Activated CD8-positive, alpha-beta memory T cell treated with anti-CD3 and anti-CD28 coated beads, Interleukin-2, amount 50 U/mL, for 48 hours (primary cell): ENCODE measurements around the gene ALDH3B1.

ENCODE experiments used
- DNase-seq: peaks from one replicate; pipeline ENCODE4 v3.0.0-alpha.2; 2020

Gene ALDH3B1

DNA sequence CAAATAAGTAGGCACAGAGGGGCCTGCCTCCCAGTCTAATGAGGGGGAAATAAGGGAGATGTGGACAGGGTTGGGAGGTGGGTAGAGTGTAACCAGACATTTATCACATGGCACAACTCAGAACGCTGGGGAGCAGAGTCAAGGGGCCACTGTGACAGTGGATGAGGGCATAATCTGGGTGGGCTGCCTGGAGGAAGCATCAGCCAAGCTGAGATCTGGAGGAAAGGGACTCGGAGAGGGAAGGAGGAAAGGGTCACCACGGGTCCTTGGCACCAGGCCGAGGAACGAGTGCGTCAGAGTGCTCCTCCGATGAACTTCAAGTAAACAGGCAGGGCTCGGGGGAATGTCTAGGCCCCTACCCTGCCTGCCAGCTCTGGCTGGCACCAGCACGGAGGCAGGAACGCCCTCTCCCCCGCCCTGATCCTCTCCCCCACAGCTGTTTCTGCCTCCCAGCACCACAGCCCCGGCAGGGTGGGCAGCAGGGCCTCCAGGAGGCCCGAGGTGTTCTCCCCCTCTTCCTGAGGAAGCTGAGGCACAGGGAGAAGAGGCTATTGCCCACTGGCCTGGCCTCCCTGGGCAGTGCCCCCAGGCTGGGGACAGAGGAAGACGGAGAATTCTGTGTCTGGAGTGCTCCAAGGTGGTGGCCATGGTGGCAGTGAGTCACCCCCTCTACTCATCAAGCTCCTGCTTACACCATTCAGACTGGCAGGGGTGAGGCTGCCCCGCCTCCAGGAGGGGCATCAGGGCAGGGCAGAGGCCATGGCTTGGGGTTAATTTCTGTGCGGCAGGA, 4.2 kb downstream of the ALDH3B1 start:
- DNase-seq, result no peak

DNA sequence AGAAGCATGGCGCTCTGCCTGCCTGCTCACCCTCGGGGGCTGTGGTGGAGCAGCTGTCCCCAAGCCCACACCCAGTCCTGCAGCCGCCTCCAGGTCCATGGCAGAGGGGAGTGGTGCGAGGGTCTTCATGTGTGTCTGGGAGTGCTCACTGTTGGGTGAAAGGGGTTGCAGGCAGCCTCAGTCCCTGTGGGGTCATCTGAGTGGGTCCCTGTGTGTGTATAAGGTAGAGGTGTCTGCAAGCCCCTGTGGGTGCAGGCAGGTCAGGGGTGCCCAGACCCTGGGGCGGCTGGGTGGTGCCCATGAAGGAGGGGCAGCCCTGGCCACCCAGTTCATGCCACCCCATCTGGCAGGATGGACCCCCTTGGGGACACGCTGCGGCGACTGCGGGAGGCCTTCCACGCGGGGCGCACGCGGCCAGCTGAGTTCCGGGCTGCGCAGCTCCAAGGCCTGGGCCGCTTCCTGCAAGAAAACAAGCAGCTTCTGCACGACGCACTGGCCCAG, 4.9 kb downstream of the ALDH3B1 start:
- no peak for DNase-seq

DNA sequence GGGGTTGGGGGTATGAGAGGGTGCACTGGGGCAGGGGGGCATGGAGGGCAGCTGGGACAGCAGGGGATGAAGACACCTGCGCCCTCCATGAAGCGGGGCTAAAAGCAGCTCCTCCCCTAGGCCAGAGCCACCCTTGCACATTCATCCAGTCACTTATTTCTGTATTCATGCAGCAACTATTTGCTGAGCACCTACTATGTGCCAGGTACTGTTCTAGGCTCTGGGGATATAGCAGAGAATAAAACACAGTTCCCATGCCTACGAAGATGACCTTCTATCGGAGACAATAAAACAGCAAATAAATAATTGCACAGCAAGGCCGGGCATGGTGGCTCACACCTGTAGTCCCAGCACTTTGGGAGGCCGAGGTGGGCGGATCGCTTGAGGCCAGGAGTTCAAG, 5.3 kb downstream of the ALDH3B1 start:
- DNase-seq, result no peak

DNA sequence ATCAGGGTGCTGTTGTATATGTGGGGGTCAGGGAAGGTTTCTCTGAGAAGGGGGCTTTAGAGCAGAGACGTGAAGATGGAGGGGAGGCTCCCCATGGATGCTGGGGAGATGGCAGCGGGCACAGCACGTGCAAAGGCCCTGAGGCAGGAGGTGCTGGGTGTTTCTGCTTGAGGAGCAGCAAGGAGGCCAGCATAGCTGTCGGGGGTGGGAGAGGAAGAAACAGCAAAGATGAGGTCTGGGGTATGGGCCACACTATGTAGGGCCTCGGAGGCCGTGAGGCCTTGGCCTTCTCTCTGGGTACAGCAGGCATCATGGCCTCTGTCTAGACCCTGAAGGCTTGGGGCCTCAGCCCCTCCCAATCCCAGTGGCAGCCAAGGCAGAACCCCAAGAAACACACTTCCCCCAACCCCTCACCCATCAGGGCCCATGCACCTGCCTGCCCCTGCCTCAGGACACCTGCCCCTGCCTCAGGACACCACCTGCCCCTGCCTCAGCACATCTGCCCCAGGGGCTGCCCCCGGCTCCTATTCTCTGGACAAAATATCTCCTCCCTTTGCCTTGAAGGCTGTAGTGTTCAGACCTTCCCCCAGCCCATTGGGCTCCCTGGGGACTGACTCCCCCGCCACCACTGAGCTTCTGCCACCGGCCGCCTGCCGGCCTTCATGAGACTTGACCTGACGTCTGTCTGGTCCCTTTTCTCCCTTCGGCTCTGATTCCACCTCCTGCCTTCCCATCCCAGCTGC, 6.2 kb downstream of the ALDH3B1 start:
- no peak for DNase-seq

DNA sequence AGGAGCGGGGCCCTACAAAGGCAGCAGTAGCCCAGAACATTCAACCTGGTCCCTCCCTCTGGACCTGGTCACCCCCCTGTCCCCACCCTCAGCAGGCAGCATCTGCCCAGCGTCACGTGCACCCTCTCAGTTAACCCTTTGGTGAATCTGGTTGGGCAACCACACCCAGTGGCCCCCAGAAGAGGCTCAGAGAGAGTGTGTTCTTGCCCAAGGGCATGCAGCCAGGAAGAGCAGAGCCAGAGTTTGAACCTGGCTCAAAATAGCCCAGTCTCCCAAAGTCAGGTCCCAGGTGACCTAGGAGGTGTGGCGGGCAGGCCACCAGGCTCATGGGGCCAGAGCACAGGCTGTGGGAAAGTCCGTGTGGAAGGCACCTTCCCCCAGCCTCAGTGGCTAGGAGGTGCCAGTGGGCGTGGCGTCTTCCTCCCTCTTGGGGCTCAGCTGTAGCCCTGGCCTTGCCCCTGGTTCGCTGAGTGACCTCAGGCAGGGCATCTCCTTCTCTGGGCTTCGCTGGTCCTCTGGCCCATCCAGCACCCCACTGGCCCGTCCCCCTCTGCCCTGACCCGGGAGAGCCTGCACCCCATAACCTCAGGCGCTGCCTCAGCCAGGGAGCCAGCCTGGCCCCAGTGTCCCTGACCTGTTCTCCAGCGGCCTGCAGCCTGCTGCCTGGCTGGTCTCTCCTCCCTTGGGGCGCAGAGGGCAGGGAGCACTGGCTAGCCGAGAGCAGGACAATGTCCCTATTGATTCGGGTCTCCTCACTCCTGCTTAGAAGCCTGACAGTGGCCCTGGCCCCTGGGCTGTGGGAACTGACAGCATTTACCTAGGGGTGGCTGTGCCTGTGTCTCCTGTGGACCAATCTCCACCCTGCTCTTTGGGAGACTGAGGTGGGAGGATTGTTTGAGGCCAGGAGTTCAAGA, 7.0 kb downstream of the ALDH3B1 start:
- DNase-seq, result no peak

- DNase-seq, result no peak
Measured at GRCh38 chr11:68017980-68018729, 8.0 kb downstream of the ALDH3B1 start.

GRCh38 chr11:68018730-68019190, 8.6 kb downstream of the ALDH3B1 start:
- no peak for DNase-seq

DNA sequence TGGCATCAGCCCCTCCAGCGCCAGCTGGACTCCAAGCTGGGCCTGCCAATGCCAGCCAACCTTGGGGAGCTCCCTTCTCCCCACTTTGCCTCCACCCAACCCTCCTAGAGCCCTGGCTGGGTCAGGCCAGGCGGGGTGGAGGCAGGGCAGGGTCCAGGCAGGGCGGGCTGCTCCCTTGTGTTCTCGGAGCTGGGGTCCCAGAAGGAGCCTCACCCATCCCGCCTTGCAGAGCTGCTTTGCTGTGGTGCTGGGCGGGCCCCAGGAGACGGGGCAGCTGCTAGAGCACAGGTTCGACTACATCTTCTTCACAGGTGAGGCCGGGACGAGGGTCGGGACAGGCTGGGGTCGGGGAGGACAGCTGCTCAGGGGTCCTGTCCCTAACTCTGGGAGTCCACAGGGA, 9.4 kb downstream of the ALDH3B1 start:
- no peak for DNase-seq

DNA sequence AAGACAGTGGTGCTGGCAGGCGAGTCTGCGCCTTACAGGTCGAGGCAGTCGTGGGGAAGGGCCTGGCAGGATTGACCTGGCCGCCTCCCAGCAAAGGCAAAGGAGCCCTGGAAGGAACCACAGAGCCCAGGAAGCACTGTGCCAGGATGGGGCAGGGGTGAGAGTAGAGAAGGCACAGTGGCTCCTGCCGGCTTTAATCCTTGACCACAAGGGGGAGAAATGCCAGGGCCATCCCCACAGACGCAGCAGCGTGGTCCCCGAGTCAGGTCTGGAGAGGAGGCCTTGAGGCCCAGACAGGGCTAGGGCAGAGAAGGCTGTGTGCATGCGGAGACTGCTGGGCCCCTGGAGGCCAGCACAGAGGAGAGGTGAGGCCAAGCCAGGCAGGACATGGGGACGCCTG, 10.4 kb downstream of the ALDH3B1 start:
- no peak for DNase-seq

- DNase-seq, result no peak
Measured at GRCh38 chr11:68021167-68021787, 11.2 kb downstream of the ALDH3B1 start.

- no peak for DNase-seq
Measured at GRCh38 chr11:68022531-68022930, 12.4 kb downstream of the ALDH3B1 start.

- DNase-seq, result no peak
Measured at GRCh38 chr11:68024508-68024907, 14.4 kb downstream of the ALDH3B1 start.

GRCh38 chr11:68025047-68025446, 14.9 kb downstream of the ALDH3B1 start:
- DNase-seq, result no peak

- no peak for DNase-seq
Measured at GRCh38 chr11:68026391-68027105, 16.4 kb downstream of the ALDH3B1 start.

GRCh38 chr11:68027667-68028066, 17.5 kb downstream of the ALDH3B1 start:
- no peak for DNase-seq

- DNase-seq, result no peak
Measured at GRCh38 chr11:68028802-68029545, 18.8 kb downstream of the ALDH3B1 start.

DNA sequence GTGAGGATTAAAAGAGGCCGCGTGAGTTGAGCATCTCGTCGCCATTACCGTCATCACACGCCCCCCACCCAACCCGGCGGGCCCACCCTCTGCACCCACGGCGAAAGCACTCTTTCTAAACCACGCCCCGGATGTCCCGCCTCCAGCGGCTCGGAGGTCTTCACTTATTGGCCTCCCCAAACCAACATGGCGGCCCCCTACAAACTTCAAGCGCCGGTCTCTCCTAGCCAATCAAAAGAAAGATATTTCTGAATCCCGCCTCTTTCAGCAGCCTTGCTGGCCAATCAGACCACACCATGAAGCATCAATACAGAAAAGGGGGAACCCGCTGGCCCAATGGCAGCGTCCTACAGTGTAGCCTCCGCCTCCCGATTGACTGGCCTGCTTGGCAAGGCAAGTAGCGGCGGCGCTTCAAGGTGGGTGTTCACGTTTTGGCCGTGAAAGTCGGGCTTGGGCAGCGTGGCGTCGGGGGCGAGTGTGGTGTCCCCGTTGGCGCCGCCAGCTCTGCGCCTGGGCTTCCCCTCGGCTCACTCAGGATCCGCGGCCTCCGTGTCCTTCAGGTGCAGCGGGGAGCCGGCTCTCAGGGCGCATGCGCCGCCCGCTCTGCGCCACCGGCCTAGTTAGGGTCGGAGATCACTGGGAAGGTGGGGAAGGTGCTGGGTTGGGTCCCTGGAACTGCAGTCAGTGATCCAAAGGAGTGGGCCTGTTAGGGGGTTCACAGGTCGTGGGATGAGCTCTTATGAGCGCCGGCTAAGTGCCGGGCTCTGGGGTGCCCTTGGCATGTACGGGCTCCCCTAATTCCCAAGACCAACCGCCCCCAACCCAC, 20.4 kb downstream of the ALDH3B1 start, which contains the start of gene NDUFS8:
Gene NDUFS8 (plus strand): TSS at position 364 of the 826 bp plus-strand sequence. CDS start 1,471 bp downstream, outside the sequence.
- peak; percentile 95 for DNase-seq

DNA sequence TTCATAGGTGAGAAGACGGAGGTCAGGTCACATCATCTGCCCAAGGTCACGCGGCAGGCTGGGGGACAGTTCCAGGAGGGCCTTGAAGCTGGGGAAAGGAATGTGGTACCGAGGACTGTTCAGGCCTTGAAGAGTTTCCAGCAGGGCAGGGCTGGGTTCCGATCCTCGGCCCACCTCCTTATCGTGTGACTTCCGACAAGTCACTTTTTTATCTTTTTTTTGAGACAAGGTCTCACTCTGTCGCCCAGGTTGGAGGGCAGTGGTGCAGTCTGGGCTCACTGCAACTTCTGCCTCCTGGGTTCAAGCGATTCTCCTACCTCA, 21.0 kb downstream of the ALDH3B1 start:
- no peak for DNase-seq

- no peak for DNase-seq
Measured at GRCh38 chr11:68032003-68032402, 21.9 kb downstream of the ALDH3B1 start.
